Duodenal mucosa (tissue), 2 donors: ENCODE measurements around the gene ACVR1.
"Not testable (repeated sequence)": the region's sequence is repeated elsewhere in the genome, so short reads cannot be mapped to it uniquely, and the experiment has no call there.

Source experiments
- H3K27ac ChIP-seq: one replicate; pipeline ENCODE4 v1.7.0; 2013; ENCODE audit warnings: low read depth, low read length
- H3K27me3 ChIP-seq, 2 donors: one replicate each; pipeline ENCODE4 v1.7.0; 2013; ENCODE audit warnings: low read length in 2 of 2, control low read depth in 1 of 2; ENCODE audit not compliant: insufficient read depth in 2 of 2, control insufficient read depth in 1 of 2
- H3K36me3 ChIP-seq, 2 donors: one replicate each; pipeline ENCODE4 v1.7.0; 2013; ENCODE audit warnings: low read length in 2 of 2, control low read depth in 1 of 2; ENCODE audit not compliant: insufficient read depth in 2 of 2, control insufficient read depth in 1 of 2
- H3K4me1 ChIP-seq, 2 donors: one replicate each; pipeline ENCODE4 v1.7.0; 2013; ENCODE audit warnings: low read length in 2 of 2, control low read depth in 1 of 2; ENCODE audit not compliant: insufficient read depth in 2 of 2, control insufficient read depth in 1 of 2
- H3K4me3 ChIP-seq, 2 donors: one replicate each; pipeline ENCODE4 v1.7.0; 2013; ENCODE audit warnings: low read length in 2 of 2, low read depth in 1 of 2
- H3K9ac ChIP-seq, 2 donors: one replicate each; pipeline ENCODE4 v1.7.0; 2013; ENCODE audit warnings: low read length in 2 of 2, low read depth in 1 of 2
- H3K9me3 ChIP-seq, 2 donors: one replicate each; pipeline ENCODE4 v1.7.0; 2013; ENCODE audit warnings: low read length in 2 of 2, control low read depth in 1 of 2; ENCODE audit not compliant: control insufficient read depth in 1 of 2

The ACVR1 gene

DNA sequence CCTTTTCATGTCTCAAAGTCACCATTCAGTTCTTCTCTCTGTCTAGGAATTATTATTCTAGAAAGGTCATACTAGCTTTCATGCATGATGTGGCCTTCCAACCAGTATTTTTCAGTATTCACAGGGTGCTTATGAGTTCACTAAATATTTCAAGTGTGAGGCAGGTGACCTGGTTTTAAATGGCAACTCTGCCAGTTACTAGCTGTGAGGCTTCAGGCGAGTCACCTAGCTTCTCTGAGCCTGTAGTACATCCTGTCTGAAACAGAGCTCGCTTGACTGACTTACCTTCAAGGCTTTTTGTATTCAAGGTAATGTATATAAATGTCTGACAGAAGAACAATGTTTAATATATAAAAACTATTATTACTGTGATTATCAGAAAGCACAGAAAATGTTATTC, 19.4 kb upstream of the ACVR1 start:
- H3K4me1 ChIP-seq: peaks cover 4 to 8% of the 10 kb centered on the region in 2 donors
- no peaks in the 10 kb centered on the region for H3K27me3 ChIP-seq
- H3K9me3 ChIP-seq: no peaks in the 10 kb centered on the region
- H3K9ac ChIP-seq: no peak overlapping the region
- no peak overlapping the region for H3K4me3 ChIP-seq
- H3K27ac ChIP-seq: no peak overlapping the region
- H3K36me3 ChIP-seq: no peaks in the 10 kb centered on the region

DNA sequence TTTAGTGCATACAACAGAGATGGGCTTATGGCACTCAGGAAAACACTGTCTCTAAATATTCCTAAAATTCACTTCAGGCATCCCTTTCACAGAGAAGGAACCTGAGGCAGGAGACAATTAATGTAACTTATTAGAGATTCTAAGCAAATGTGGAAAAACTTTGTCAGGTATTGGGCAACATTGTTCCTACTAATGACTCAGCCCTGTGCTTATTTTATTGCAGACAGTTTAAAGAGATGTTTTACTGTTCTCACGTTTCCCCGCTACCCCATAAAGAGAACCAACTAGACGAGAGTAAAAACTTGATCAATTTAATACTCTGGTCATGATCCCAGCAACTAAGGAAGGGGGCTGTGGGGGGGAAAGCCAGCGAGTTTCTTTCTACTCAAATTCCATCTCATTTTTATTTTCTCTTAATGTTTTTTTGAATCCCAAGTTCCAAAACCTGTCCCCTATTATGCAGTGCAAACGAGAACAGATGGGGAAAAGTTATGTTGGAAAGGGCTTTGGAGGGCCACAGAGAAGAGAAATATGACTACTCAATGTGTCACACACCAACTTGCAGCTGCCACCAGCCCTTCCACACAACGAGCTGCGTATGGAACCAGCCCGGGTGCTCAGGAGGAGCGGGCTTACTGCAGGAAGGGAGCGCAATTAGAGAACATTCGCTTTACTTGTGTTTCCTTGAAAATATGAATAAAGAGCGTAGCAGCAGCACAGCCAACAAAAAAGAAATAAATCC, 18.7 kb upstream of the ACVR1 start:
- H3K9ac ChIP-seq: no peak overlapping the region
- no peaks in the 10 kb centered on the region for H3K36me3 ChIP-seq
- H3K27me3 ChIP-seq: no peaks in the 10 kb centered on the region
- peaks cover 4 to 8% of the 10 kb centered on the region in 2 donors for H3K4me1 ChIP-seq
- H3K9me3 ChIP-seq: no peaks in the 10 kb centered on the region
- no peak overlapping the region for H3K4me3 ChIP-seq
- no peak overlapping the region for H3K27ac ChIP-seq

DNA sequence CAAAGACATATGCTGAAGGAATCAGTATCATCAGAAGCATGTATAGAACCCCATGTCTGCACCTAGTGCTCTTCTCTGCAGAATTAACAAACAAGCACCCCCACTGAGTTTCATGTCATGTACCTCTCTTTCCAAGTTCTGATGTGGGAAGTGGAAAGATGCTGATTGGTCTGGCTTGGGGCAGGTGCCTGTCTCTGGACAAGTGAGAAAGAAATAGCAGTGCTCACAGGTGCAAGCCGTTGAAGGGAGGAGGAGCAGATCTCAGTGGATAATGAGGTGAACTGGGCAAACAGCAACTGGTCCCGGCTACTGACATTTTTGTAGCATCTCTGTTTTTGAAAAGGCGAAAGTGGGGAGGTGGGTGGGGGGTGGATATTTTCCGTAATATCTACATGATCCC, 17.5 kb upstream of the ACVR1 start:
- H3K27ac ChIP-seq: no peak overlapping the region
- peaks cover 4 to 7% of the 10 kb centered on the region in 2 donors for H3K4me1 ChIP-seq
- no peak overlapping the region for H3K4me3 ChIP-seq
- no peaks in the 10 kb centered on the region for H3K27me3 ChIP-seq
- no peak overlapping the region for H3K9ac ChIP-seq
- no peaks in the 10 kb centered on the region for H3K36me3 ChIP-seq
- no peaks in the 10 kb centered on the region for H3K9me3 ChIP-seq

DNA sequence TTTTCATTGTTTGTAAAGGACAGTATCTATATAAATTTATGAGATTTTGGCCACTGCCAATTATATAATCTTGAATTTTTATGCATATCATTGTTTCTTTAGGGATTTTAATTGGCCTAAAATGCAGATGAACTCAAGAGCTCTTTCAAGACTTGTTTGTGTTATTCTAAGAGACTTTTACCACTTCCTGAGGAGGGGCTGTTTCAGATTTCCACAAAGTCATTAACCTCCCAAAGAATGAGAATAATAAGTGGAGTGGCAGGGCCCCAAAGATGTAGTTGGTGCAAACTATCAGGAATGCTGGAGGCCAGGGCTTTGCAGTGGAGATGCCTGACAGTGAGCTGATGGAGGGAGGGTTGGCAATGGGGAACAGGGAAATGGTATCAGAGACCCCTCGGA, 15.5 kb upstream of the ACVR1 start:
- Histone ChIP-seq H3K27me3 (peaks cover 0 to 4% of the 10 kb centered on the region in 2 donors), H3K4me1 (no peaks in the 10 kb centered on the region), H3K27ac (no peak overlapping the region), H3K9ac (no peak overlapping the region), H3K4me3 (no peak overlapping the region), H3K9me3 (no peaks in the 10 kb centered on the region), H3K36me3 (no peaks in the 10 kb centered on the region)

DNA sequence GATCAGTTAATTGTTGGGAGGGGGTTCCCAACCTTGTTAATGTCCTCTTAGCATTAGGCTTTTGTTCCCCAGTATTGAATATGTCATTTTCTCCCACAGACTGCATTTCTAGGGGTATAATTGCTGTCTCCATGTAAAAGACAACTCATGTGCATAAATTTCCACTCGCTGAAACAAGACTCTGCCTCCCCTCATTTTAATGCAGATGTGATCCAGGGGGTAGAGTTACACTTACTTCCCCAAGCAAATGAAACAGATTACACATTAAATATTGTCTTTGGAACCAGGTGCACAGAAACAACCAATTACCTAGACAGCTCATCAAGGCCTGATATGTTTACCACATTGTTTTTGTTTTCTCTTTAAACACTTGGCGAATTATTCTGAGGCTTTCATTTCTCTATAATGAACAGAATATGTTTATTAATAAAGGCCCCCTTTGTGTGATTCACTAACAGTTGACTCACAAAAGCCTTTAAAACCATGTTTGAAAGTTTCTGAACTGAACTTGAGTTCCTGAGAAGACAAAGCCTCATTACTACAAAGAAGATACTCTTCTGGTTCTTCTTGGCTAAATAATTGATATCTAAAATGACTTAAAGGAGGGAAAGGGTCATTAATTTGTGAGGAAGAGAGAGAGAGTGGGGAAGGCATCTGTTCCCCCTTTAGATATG, 15.0 kb upstream of the ACVR1 start:
- Histone ChIP-seq H3K9ac (no peak overlapping the region), H3K36me3 (no peaks in the 10 kb centered on the region), H3K9me3 (no peaks in the 10 kb centered on the region), H3K4me3 (no peak overlapping the region), H3K27ac (no peak overlapping the region), H3K27me3 (peaks cover 0 to 4% of the 10 kb centered on the region in 2 donors), H3K4me1 (no peaks in the 10 kb centered on the region)

DNA sequence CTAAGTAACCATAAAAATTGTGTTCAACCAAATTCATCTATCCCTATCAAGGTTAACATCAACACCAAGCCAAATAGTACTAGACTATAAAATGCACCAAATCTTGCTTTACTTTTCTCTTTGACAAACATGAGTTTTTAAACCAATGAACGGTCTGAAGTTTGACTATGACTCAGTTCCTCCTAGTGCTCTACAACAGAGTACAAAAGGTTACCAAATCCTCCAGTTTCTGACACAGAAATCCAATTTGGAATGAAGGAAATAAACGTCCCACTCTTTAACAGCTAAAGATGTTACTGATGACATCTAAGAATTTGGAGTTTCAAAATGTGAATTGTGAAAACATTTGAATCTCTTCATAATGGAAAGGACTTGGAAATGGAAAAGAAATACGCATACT, 11.8 kb upstream of the ACVR1 start:
- Histone ChIP-seq H3K4me1 (no peaks in the 10 kb centered on the region), H3K36me3 (no peaks in the 10 kb centered on the region), H3K9ac (no peak overlapping the region), H3K27ac (no peak overlapping the region), H3K27me3 (peaks cover 0 to 4% of the 10 kb centered on the region in 2 donors), H3K4me3 (no peak overlapping the region), H3K9me3 (no peaks in the 10 kb centered on the region)

DNA sequence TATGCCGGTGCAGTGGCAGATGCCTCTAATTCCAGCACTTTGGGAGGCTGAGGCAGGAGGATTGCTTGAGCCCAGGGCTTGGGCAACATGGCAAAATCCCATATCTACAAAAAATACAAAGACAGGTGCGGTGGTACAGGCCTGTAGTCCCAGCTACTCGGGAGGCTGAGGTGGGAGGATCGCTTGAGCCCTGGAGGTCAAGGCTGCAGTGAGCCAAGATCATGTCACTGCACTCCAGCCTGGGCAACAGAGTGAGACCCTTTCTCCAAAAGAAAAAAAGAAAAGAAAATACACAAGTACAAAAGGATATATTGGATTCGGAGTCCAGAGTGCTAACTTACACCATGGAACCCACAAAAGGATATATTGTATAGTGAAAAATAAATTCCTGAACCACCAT, 8.4 kb upstream of the ACVR1 start:
- H3K27me3 ChIP-seq, H3K36me3 ChIP-seq, H3K9me3 ChIP-seq, H3K9ac ChIP-seq, H3K27ac ChIP-seq, H3K4me1 ChIP-seq, H3K4me3 ChIP-seq: not testable (repeated sequence)

DNA sequence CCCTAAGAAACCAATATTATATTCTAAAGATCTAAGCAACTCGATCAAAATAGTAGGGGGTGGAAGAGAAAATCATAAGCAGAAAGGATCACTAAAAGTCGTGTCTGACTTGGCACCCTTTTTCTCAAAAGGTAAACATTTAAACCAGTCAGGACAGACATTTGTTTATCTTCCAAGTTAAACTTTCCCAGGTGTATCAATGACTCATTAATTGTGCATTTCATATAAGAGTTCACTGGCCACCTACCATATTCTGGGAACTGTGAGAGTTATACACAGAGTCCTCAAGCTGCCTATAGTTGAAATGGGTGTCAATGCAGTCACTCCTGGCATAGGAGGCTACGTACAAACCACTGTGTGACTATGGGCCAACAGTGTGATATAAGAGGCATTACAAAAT, 4.8 kb upstream of the ACVR1 start:
- H3K27ac ChIP-seq: no peak overlapping the region
- no peaks in the 10 kb centered on the region for H3K36me3 ChIP-seq
- H3K9ac ChIP-seq: peak overlapping the region in 1 of 2 donors; percentile 6
- no peaks in the 10 kb centered on the region for H3K9me3 ChIP-seq
- H3K4me3 ChIP-seq: no peak overlapping the region
- H3K27me3 ChIP-seq: no peaks in the 10 kb centered on the region
- peaks cover 9 to 13% of the 10 kb centered on the region in 2 donors for H3K4me1 ChIP-seq

DNA sequence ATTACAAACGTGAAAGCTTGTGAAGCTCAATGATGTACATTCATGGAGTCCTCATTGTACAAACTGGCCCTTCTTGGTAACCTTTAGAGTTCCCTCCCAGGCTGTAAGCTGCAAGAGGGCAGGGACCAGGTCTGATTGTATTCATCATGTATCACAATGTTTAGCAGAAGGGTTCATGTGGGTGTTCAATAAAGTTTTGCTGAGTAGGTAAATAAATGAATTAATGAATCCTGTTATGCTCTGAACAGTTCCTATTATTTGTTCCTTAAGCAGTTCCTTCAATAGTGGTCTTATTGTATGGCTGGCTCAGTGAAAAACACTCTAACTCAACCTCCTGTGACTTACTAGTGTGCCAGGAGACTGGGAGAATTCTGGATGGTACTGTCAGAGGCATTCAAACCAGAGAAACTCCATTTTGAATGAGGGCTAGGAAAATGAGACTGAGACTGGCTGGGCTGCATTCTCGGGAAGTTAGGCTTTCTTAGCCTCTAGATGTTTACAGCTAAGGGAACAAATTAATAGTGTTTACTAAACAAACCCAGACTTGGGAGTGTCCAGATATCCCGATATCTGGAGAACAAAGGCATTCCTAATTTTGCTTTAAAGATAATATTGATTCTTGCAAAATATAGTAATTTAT, 1.8 kb upstream of the ACVR1 start:
- Histone ChIP-seq H3K9me3 (no peaks in the 10 kb centered on the region), H3K36me3 (no peaks in the 10 kb centered on the region), H3K27ac (no peak overlapping the region), H3K4me3 (no peak overlapping the region), H3K4me1 (peaks cover 16 to 26% of the 10 kb centered on the region in 2 donors), H3K27me3 (no peaks in the 10 kb centered on the region), H3K9ac (no peak overlapping the region)

DNA sequence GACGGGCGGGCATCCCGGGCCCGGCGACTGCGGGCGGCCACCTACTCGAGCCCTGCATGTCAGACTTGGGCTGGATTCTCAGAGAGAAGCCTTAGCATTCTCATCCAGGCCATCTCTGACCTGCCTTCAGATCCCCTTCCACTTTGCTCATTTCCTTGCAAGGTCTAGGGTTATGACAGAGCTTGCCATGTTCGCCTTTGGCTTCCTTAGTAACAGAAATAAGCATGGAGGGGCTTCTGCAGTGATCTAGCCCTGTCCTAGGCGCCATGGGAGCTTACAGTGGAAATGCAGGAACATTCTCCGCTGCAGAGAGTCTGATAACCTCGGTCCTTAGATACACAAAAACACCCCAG, 632 bp upstream of the ACVR1 start:
- H3K4me1 ChIP-seq: peaks cover 16 to 26% of the 10 kb centered on the region in 2 donors
- H3K27ac ChIP-seq: peak overlapping the region; percentile 82
- peak overlapping the region; percentile 75 for H3K4me3 ChIP-seq
- H3K27me3 ChIP-seq: no peaks in the 10 kb centered on the region
- H3K36me3 ChIP-seq: no peaks in the 10 kb centered on the region
- H3K9ac ChIP-seq: peak overlapping the region; percentile 55 to 65
- H3K9me3 ChIP-seq: no peaks in the 10 kb centered on the region
